HG03066 (cell line): ENCODE results near the gene NCR1.
"Not testable (repeated sequence)": the region's sequence is repeated elsewhere in the genome, so short reads cannot be mapped to it uniquely, and the experiment has no call there.

Source experiments
- ATAC-seq: cut with Tn5 transposase; IDR thresholded peaks from one replicate; pipeline ENCODE4 v1.9.1; 2021; ENCODE audit warnings: low read depth; ENCODE audit not compliant: unreplicated experiment

Gene NCR1

GRCh38 chr19:54905421-54905802 lies 536 bp upstream of the NCR1 start:
- no peak for ATAC-seq

- no peak for ATAC-seq
Observed at GRCh38 chr19:54906819-54907218, 871 bp downstream of the NCR1 start.

- ATAC-seq = not testable (repeated sequence)
Observed at GRCh38 chr19:54907899-54908298, 2.0 kb downstream of the NCR1 start.

- ATAC-seq = no peak
Observed at GRCh38 chr19:54916822-54917221, 10.9 kb downstream of the NCR1 start.

GRCh38 chr19:54918499-54918898 lies 12.6 kb downstream of the NCR1 start:
- ATAC-seq = no peak

- ATAC-seq = not testable (repeated sequence)
Observed at GRCh38 chr19:54919646-54920563, 14.0 kb downstream of the NCR1 start.

- ATAC-seq = no peak
Observed at GRCh38 chr19:54921082-54921481, 15.1 kb downstream of the NCR1 start.

GRCh38 chr19:54923276-54923675 lies 17.3 kb downstream of the NCR1 start:
- ATAC-seq = no peak

GRCh38 chr19:54928299-54928698 lies 22.4 kb downstream of the NCR1 start:
- no peak for ATAC-seq

GRCh38 chr19:54937926-54938325 lies 32.0 kb downstream of the NCR1 start:
- ATAC-seq = no peak

GRCh38 chr19:54938906-54939305 lies 33.0 kb downstream of the NCR1 start:
- ATAC-seq = no peak

- ATAC-seq = not testable (repeated sequence)
Observed at GRCh38 chr19:54939538-54939937, 33.6 kb downstream of the NCR1 start.

GRCh38 chr19:54943772-54944361 lies 37.9 kb downstream of the NCR1 start:
- ATAC-seq = not testable (repeated sequence)

GRCh38 chr19:54947381-54947780 lies 41.4 kb downstream of the NCR1 start, which contains the start of gene NLRP7:
TSS of gene NLRP7 (minus strand) at chr19:54947530.
- ATAC-seq = no peak

GRCh38 chr19:54949412-54949811 lies 43.5 kb downstream of the NCR1 start:
- no peak for ATAC-seq

GRCh38 chr19:54950580-54950979 lies 44.6 kb downstream of the NCR1 start:
- ATAC-seq = not testable (repeated sequence)

GRCh38 chr19:54952591-54953344 lies 46.8 kb downstream of the NCR1 start:
- ATAC-seq = no peak

GRCh38 chr19:54953345-54953713 lies 47.4 kb downstream of the NCR1 start:
- not testable (repeated sequence) for ATAC-seq

GRCh38 chr19:54955376-54955775 lies 49.4 kb downstream of the NCR1 start:
- no peak for ATAC-seq

GRCh38 chr19:54959840-54960239 lies 53.9 kb downstream of the NCR1 start:
- no peak for ATAC-seq
